Measurements from ENCODE around the gene LRP10.

Gene LRP10

GRCh38 chr14:22885975-22886374 lies 14.4 kb downstream of the LRP10 start:
- TF ChIP-seq FOXP2 (optimal IDR thresholded peaks at IDR 0.05; ENCODE audit: borderline replicate concordance, extremely low read depth, extremely low read length, insufficient read depth) (no peak), TAF1 (IDR thresholded peaks at IDR 0.05; ENCODE audit: borderline replicate concordance, insufficient read depth, low read length) (no peak), SIN3A (IDR thresholded peaks at IDR 0.05; ENCODE audit: borderline replicate concordance, insufficient read depth, low read length) (no peak), POLR2AphosphoS5 (IDR thresholded peaks at IDR 0.05; ENCODE audit: low read depth, low read length) (no peak), REST (IDR thresholded peaks at IDR 0.05; ENCODE audit: insufficient read depth in 1 of 2, low read depth in 2 of 2, low read length in 2 of 2) (no peak)

- TF ChIP-seq TAF1 (IDR thresholded peaks at IDR 0.05; ENCODE audit: borderline replicate concordance, insufficient read depth, low read length): no peak
- no peak for TF ChIP-seq REST (IDR thresholded peaks at IDR 0.05; ENCODE audit: insufficient read depth in 1 of 2, low read depth in 2 of 2, low read length in 2 of 2)
- no peak for TF ChIP-seq POLR2AphosphoS5 (IDR thresholded peaks at IDR 0.05; ENCODE audit: low read depth, low read length)
- no peak for TF ChIP-seq SIN3A (IDR thresholded peaks at IDR 0.05; ENCODE audit: borderline replicate concordance, insufficient read depth, low read length)
- no peak for TF ChIP-seq FOXP2 (optimal IDR thresholded peaks at IDR 0.05; ENCODE audit: borderline replicate concordance, extremely low read depth, extremely low read length, insufficient read depth)
Observed at GRCh38 chr14:22886500-22887259, 15.1 kb downstream of the LRP10 start.

- TF ChIP-seq SIN3A (IDR thresholded peaks at IDR 0.05; ENCODE audit: borderline replicate concordance, insufficient read depth, low read length): no peak
- TF ChIP-seq REST (IDR thresholded peaks at IDR 0.05; ENCODE audit: insufficient read depth in 1 of 2, low read depth in 2 of 2, low read length in 2 of 2): no peak
- TF ChIP-seq TAF1 (IDR thresholded peaks at IDR 0.05; ENCODE audit: borderline replicate concordance, insufficient read depth, low read length): no peak
- TF ChIP-seq FOXP2 (optimal IDR thresholded peaks at IDR 0.05; ENCODE audit: borderline replicate concordance, extremely low read depth, extremely low read length, insufficient read depth): no peak
- TF ChIP-seq POLR2AphosphoS5 (IDR thresholded peaks at IDR 0.05; ENCODE audit: low read depth, low read length): no peak
Observed at GRCh38 chr14:22887260-22887989, 15.9 kb downstream of the LRP10 start.

GRCh38 chr14:22887990-22888378 lies 16.4 kb downstream of the LRP10 start:
- no peak for TF ChIP-seq SIN3A (IDR thresholded peaks at IDR 0.05; ENCODE audit: borderline replicate concordance, insufficient read depth, low read length)
- TF ChIP-seq FOXP2 (optimal IDR thresholded peaks at IDR 0.05; ENCODE audit: borderline replicate concordance, extremely low read depth, extremely low read length, insufficient read depth): no peak
- no peak for TF ChIP-seq TAF1 (IDR thresholded peaks at IDR 0.05; ENCODE audit: borderline replicate concordance, insufficient read depth, low read length)
- no peak for TF ChIP-seq POLR2AphosphoS5 (IDR thresholded peaks at IDR 0.05; ENCODE audit: low read depth, low read length)

- TF ChIP-seq FOXP2 (optimal IDR thresholded peaks at IDR 0.05; ENCODE audit: borderline replicate concordance, extremely low read depth, extremely low read length, insufficient read depth) (no peak), REST (IDR thresholded peaks at IDR 0.05; ENCODE audit: insufficient read depth in 1 of 2, low read depth in 2 of 2, low read length in 2 of 2) (no peak), POLR2AphosphoS5 (IDR thresholded peaks at IDR 0.05; ENCODE audit: low read depth, low read length) (no peak), TAF1 (IDR thresholded peaks at IDR 0.05; ENCODE audit: borderline replicate concordance, insufficient read depth, low read length) (no peak), SIN3A (IDR thresholded peaks at IDR 0.05; ENCODE audit: borderline replicate concordance, insufficient read depth, low read length) (no peak)
Observed at GRCh38 chr14:22888662-22889061, 17.1 kb downstream of the LRP10 start.

Data from PFSK-1 (cell line).